ENCODE results near the gene CACNA1H. TPM values are rescaled to one million over a fixed set of nuclear protein-coding genes. Genes with fewer than 3 reads are reported as not detected.
"Not testable (repeated sequence)": the region's sequence is repeated elsewhere in the genome, so short reads cannot be mapped to it uniquely, and the experiment has no call there.

Gene CACNA1H
- total RNA-seq, 1 experiment from 2014 or later = 24.3 TPM

GRCh38 chr16:1243907-1244850 lies 91.3 kb downstream of the CACNA1H start:
- H3K36me3 ChIP-seq (ENCODE audit: control insufficient read depth in 1 of 2, insufficient read depth in 2 of 2, low read length in 2 of 2); intact Hi-C loops (cut with micrococcal nuclease); BruUV-seq (replicated peaks); H3K4me3 ChIP-seq (replicated peaks in 1 of 2; ENCODE audit: low read depth in 1 of 2, low read length in 2 of 2); H3K27me3 ChIP-seq (ENCODE audit: insufficient read depth, low read length); H3K4me1 ChIP-seq (ENCODE audit: control insufficient read depth in 1 of 2, insufficient read depth in 2 of 2, low read length in 2 of 2); H3K27ac ChIP-seq (ENCODE audit: low read depth, low read length); H3K9me2 ChIP-seq (ENCODE audit: insufficient read depth); RAD21 ChIA-PET (ENCODE audit: low non-redundant PET in 1 of 2, low total read pairs in 2 of 2, uncharacterized antibody in 2 of 2, unreplicated experiment in 2 of 2); H3K79me2 ChIP-seq (ENCODE audit: insufficient read depth, low read length); CTCF ChIA-PET; H3K4me2 ChIP-seq (ENCODE audit: low read length); H3K9me3 ChIP-seq (ENCODE audit: control insufficient read depth in 1 of 2, insufficient read depth in 1 of 2, low read depth in 1 of 2, low read length in 2 of 2); DNase-seq (ENCODE audit: low read depth, low spot score); H4K20me1 ChIP-seq (ENCODE audit: insufficient read depth); ATAC-seq; H2AFZ ChIP-seq (ENCODE audit: low read depth, low read length, poor library complexity, severe bottlenecking); H3K9ac ChIP-seq (ENCODE audit: low read length): not testable (repeated sequence)
- POLR2A ChIA-PET = interaction anchor here (0.6 kb wide), 2 partner anchors 26 to 196 kb away, joined by 3 read pairs; no protein-coding TSS in a partner anchor

- Histone ChIP-seq H3K4me1 (ENCODE audit: control insufficient read depth in 1 of 2, insufficient read depth in 2 of 2, low read length in 2 of 2) (no peaks in the 10 kb centered on the region), H3K9me3 (ENCODE audit: control insufficient read depth in 1 of 2, insufficient read depth in 1 of 2, low read depth in 1 of 2, low read length in 2 of 2) (no peaks in the 10 kb centered on the region), H3K27me3 (ENCODE audit: insufficient read depth, low read length) (no peaks in the 10 kb centered on the region), H3K4me2 (ENCODE audit: low read length) (no peak overlapping the region), H3K36me3 (ENCODE audit: control insufficient read depth in 1 of 2, insufficient read depth in 2 of 2, low read length in 2 of 2) (no peaks in the 10 kb centered on the region), H3K9ac (ENCODE audit: low read length) (no peak overlapping the region), H3K4me3 (replicated peaks in 1 of 2; ENCODE audit: low read depth in 1 of 2, low read length in 2 of 2) (no peak overlapping the region), H3K27ac (ENCODE audit: low read depth, low read length) (no peak overlapping the region), H3K9me2 (ENCODE audit: insufficient read depth) (no peaks in the 10 kb centered on the region), H2AFZ (ENCODE audit: low read depth, low read length, poor library complexity, severe bottlenecking) (no peak overlapping the region), H4K20me1 (ENCODE audit: insufficient read depth) (no peaks in the 10 kb centered on the region), H3K79me2 (ENCODE audit: insufficient read depth, low read length) (no peaks in the 10 kb centered on the region)
- intact Hi-C loops (cut with micrococcal nuclease) = no loop called here
- ATAC-seq (no peak), DNase-seq (ENCODE audit: low read depth, low spot score) (no peak)
- ChIA-PET POLR2A (interaction anchor here (0.6 kb wide), 1 partner anchor 27 kb away, joined by 3 read pairs; no protein-coding TSS in a partner anchor), RAD21 (ENCODE audit: low non-redundant PET in 1 of 2, low total read pairs in 2 of 2, uncharacterized antibody in 2 of 2, unreplicated experiment in 2 of 2) (no interaction called here), CTCF (no interaction called here)
- BruUV-seq (replicated peaks) = no TSS peak
- no peak for TF ChIP-seq POLR2A (IDR thresholded peaks at IDR 0.05; ENCODE audit: borderline replicate concordance, extremely low read depth, insufficient read depth, insufficient read length)
Observed at GRCh38 chr16:1244881-1245280, 92.0 kb downstream of the CACNA1H start.
